ENCODE results near the gene HOXA11. TPM values are rescaled to one million over a fixed set of nuclear protein-coding genes. Genes with fewer than 3 reads are reported as not detected.

Gene HOXA11
- total RNA-seq, 1 experiment from 2014 or later: 26.6 TPM

- Histone ChIP-seq H3K27ac (ENCODE audit: low read length) (peak overlapping the region; percentile 97), H3K36me3 (ENCODE audit: low read depth, low read length) (peaks cover 23% of the 10 kb centered on the region), H3K9ac (ENCODE audit: low read length) (peak overlapping the region; percentile 84), H3K9me3 (ENCODE audit: low read length) (no peaks in the 10 kb centered on the region), H3K4me1 (ENCODE audit: insufficient read depth, low read length) (peaks cover 15% of the 10 kb centered on the region), H3K4me3 (ENCODE audit: low read length) (peak overlapping the region; percentile 84), H3K79me2 (ENCODE audit: low read length) (peaks cover 51% of the 10 kb centered on the region), H3F3A (ENCODE audit: low read length, unreplicated experiment) (peaks cover 5% of the 10 kb centered on the region), H4K20me1 (ENCODE audit: low read length) (peaks cover 20% of the 10 kb centered on the region), H3K9me2 (replicated peaks; ENCODE audit: low read length) (no peaks in the 10 kb centered on the region), H3K4me2 (ENCODE audit: low read length) (peak overlapping the region; percentile 93), H2AFZ (ENCODE audit: low read length) (peak overlapping the region; percentile 91), H3K27me3 (ENCODE audit: low read length) (no peaks in the 10 kb centered on the region)
- ATAC-seq (peak; percentile 0; the same call in 1 of the 2 replicates), DNase-seq (no peak)
- no peak; the same call in 1 of the 2 replicates for TF ChIP-seq CTCF (conservative IDR thresholded peaks at IDR 0.05; ENCODE audit: low read depth, low read length)
- no peak for TF ChIP-seq EZH2phosphoT487 (IDR thresholded peaks at IDR 0.05; ENCODE audit: borderline replicate concordance, low read length)
- TF ChIP-seq EZH2 (IDR thresholded peaks at IDR 0.05; ENCODE audit: low read length, unreplicated experiment): no peak
- no TSS peak for BruUV-seq (replicated peaks)
- ChIA-PET POLR2A (ENCODE audit: unreplicated experiment) (interaction anchor here (0.6 to 1.5 kb wide), 3 partner anchors 9 to 28 kb away, joined by 4 to 26 read pairs (median 12); partner anchors contain the start of gene HOXA3), CTCF (interaction anchor here (0.6 to 2.4 kb wide), 11 partner anchors 9 to 1847 kb away, joined by 3 to 26 read pairs (median 12); partner anchors contain the start of gene HOXA3)
- intact Hi-C loops (cut with micrococcal nuclease): loop anchor here (1.0 to 5.0 kb wide), 8 partner anchors 307 to 1269 kb away; no protein-coding TSS in a partner anchor
These were observed 23.8 kb downstream of the HOXA11 start for GRCh38 chr7:27161214-27161720.

GRCh38 chr7:27160546-27161213, 24.4 kb downstream of the HOXA11 start:
- intact Hi-C loops (cut with micrococcal nuclease): loop anchor here (1.0 to 5.0 kb wide), 8 partner anchors 306 to 1268 kb away; no protein-coding TSS in a partner anchor
- no peaks in the 10 kb centered on the region for H3K9me3 ChIP-seq (ENCODE audit: low read length)
- peak overlapping the region; percentile 84 for H3K4me3 ChIP-seq (ENCODE audit: low read length)
- H3K4me2 ChIP-seq (ENCODE audit: low read length): peak overlapping the region; percentile 93
- peaks cover 45% of the 10 kb centered on the region for H3K79me2 ChIP-seq (ENCODE audit: low read length)
- CTCF ChIA-PET: interaction anchor here (0.6 to 2.4 kb wide), 12 partner anchors 8 to 1847 kb away, joined by 3 to 26 read pairs (median 10); partner anchors contain the start of gene HOXA3
- H3K27ac ChIP-seq (ENCODE audit: low read length): peak overlapping the region; percentile 97
- POLR2A ChIA-PET (ENCODE audit: unreplicated experiment): interaction anchor here (0.6 to 1.5 kb wide), 3 partner anchors 8 to 28 kb away, joined by 4 to 26 read pairs (median 12); partner anchors contain the start of gene HOXA3
- H4K20me1 ChIP-seq (ENCODE audit: low read length): peaks cover 20% of the 10 kb centered on the region
- DNase-seq (peak; percentile 87), ATAC-seq (peak; percentile 19)
- peak overlapping the region; percentile 84 for H3K9ac ChIP-seq (ENCODE audit: low read length)
- no TSS peak for BruUV-seq (replicated peaks)
- H3F3A ChIP-seq (ENCODE audit: low read length, unreplicated experiment): peaks cover 5% of the 10 kb centered on the region
- no peaks in the 10 kb centered on the region for H3K9me2 ChIP-seq (replicated peaks; ENCODE audit: low read length)
- no peaks in the 10 kb centered on the region for H3K27me3 ChIP-seq (ENCODE audit: low read length)
- peaks cover 23% of the 10 kb centered on the region for H3K36me3 ChIP-seq (ENCODE audit: low read depth, low read length)
- peak overlapping the region; percentile 91 for H2AFZ ChIP-seq (ENCODE audit: low read length)
- H3K4me1 ChIP-seq (ENCODE audit: insufficient read depth, low read length): peaks cover 15% of the 10 kb centered on the region
- peak; percentile 96 for TF ChIP-seq CTCF (conservative IDR thresholded peaks at IDR 0.05; ENCODE audit: low read depth, low read length)
- no peak for TF ChIP-seq EZH2 (IDR thresholded peaks at IDR 0.05; ENCODE audit: low read length, unreplicated experiment)

All from PC-3 (cell line).